ENCODE data around the gene SPEM3.

The SPEM3 gene

DNA sequence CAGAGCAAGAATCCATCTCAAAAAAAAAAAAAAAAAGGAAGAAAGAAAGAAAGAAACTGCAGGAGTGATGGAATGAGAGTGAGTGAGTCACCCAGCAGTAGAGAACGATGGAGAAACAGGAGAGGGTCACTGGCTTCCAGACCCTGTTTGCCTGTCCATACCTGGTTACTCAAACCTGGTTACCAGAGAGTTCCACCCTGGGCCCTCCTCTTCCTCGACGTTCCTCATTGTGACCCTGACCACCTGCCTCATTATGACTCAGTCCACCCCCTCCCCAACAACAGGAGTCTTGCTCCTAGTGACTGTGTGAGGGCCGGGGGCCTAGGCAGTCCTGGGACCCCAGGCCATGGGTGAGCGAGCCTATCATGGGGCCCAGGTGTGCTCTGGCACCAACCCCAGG, at the start of gene SPEM3:
TSS of gene SPEM3 (plus strand) at position 301 of the 400 bp plus-strand sequence. CDS start at position 347, 46 bp downstream.
- H3K4me2 ChIP-seq (ENCODE audit: insufficient read depth, low read length): no peak within 1 kb of the TSS
- TF ChIP-seq, protein P1, sequence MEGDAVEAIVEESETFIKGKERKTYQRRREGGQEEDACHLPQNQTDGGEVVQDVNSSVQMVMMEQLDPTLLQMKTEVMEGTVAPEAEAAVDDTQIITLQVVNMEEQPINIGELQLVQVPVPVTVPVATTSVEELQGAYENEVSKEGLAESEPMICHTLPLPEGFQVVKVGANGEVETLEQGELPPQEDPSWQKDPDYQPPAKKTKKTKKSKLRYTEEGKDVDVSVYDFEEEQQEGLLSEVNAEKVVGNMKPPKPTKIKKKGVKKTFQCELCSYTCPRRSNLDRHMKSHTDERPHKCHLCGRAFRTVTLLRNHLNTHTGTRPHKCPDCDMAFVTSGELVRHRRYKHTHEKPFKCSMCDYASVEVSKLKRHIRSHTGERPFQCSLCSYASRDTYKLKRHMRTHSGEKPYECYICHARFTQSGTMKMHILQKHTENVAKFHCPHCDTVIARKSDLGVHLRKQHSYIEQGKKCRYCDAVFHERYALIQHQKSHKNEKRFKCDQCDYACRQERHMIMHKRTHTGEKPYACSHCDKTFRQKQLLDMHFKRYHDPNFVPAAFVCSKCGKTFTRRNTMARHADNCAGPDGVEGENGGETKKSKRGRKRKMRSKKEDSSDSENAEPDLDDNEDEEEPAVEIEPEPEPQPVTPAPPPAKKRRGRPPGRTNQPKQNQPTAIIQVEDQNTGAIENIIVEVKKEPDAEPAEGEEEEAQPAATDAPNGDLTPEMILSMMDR (IDR thresholded peaks at IDR 0.05; ENCODE audit: borderline replicate concordance, extremely low read depth, low read length, poor library complexity, severe bottlenecking): no peak
- no peak for TF ChIP-seq EZH2 (IDR thresholded peaks at IDR 0.05; ENCODE audit: borderline replicate concordance, low read depth, low read length, severe bottlenecking)
- H3K36me3 ChIP-seq (ENCODE audit: insufficient read depth, low read length): no peaks in the 10 kb centered on the region
- H3K9me3 ChIP-seq (ENCODE audit: insufficient read depth, low read length, severe bottlenecking): no peaks in the 10 kb centered on the region
- H3K79me2 ChIP-seq (ENCODE audit: insufficient read depth, low read length): no peaks in the 10 kb centered on the region
- no peak within 1 kb of the TSS for H3K9ac ChIP-seq (ENCODE audit: low read depth, low read length)
- no peak for DNase-seq
- H2AFZ ChIP-seq (ENCODE audit: low read depth, low read length): no peak within 1 kb of the TSS
- no peak for ATAC-seq (ENCODE audit: insufficient read depth, low read depth)
- no peaks in the 10 kb centered on the region for H3K4me1 ChIP-seq (ENCODE audit: insufficient read depth, low read length)
- H3K4me3 ChIP-seq (ENCODE audit: low read depth in 1 of 2, low read length in 2 of 2): no peak within 1 kb of the TSS
- H4K20me1 ChIP-seq (ENCODE audit: insufficient read depth, low read length): no peaks in the 10 kb centered on the region; the same call in 1 of the 2 replicates
- no peak within 1 kb of the TSS for H3K27ac ChIP-seq (ENCODE audit: low read length)
- H3K27me3 ChIP-seq (ENCODE audit: insufficient read depth, low read length, poor library complexity): no peaks in the 10 kb centered on the region

GRCh38 chr17:7379134-7379533, 49.5 kb upstream of the SPEM3 start:
- H3K9me3 ChIP-seq (ENCODE audit: insufficient read depth, low read length, severe bottlenecking): no peaks in the 10 kb centered on the region
- H4K20me1 ChIP-seq (ENCODE audit: insufficient read depth, low read length): no peaks in the 10 kb centered on the region
- no peak overlapping the region for H3K9ac ChIP-seq (ENCODE audit: low read depth, low read length)
- H3K27ac ChIP-seq (ENCODE audit: low read length): no peak overlapping the region
- H3K27me3 ChIP-seq (ENCODE audit: insufficient read depth, low read length, poor library complexity): peaks cover 18% of the 10 kb centered on the region
- H3K4me1 ChIP-seq (ENCODE audit: insufficient read depth, low read length): peaks cover 7% of the 10 kb centered on the region
- ATAC-seq (ENCODE audit: insufficient read depth, low read depth) (no peak), DNase-seq (no peak)
- TF ChIP-seq, protein P1 (IDR thresholded peaks at IDR 0.05; ENCODE audit: borderline replicate concordance, extremely low read depth, low read length, poor library complexity, severe bottlenecking): no peak
- TF ChIP-seq EZH2 (IDR thresholded peaks at IDR 0.05; ENCODE audit: borderline replicate concordance, low read depth, low read length, severe bottlenecking): no peak
- H3K4me3 ChIP-seq (ENCODE audit: low read depth in 1 of 2, low read length in 2 of 2): no peak overlapping the region
- H2AFZ ChIP-seq (ENCODE audit: low read depth, low read length): no peak overlapping the region
- no peaks in the 10 kb centered on the region for H3K79me2 ChIP-seq (ENCODE audit: insufficient read depth, low read length)
- no peaks in the 10 kb centered on the region for H3K36me3 ChIP-seq (ENCODE audit: insufficient read depth, low read length)
- H3K4me2 ChIP-seq (ENCODE audit: insufficient read depth, low read length): no peak overlapping the region

DNA sequence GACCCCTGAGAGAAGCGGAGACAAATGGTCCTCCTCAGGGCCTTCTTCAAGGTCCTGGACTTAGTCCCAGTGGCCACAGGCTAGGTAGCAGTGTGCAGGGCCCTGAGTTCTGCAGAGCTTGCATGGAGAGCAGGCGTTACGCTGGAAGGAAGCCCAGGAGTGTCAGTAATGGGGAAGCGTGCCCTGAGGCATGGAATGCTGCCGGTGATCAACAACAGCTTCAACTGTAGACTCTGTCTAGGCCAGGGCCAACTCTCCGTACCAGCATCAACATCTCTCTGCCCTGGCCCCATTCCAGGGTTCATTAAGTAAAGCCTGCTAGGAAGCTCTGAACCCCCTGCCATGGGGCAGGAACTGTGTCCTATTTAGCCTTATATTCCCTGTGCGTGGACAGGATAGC, 48.3 kb upstream of the SPEM3 start:
- Histone ChIP-seq H3K9me3 (ENCODE audit: insufficient read depth, low read length, severe bottlenecking) (no peaks in the 10 kb centered on the region), H3K79me2 (ENCODE audit: insufficient read depth, low read length) (no peaks in the 10 kb centered on the region), H3K27ac (ENCODE audit: low read length) (no peak overlapping the region), H3K4me3 (ENCODE audit: low read depth in 1 of 2, low read length in 2 of 2) (no peak overlapping the region), H3K4me1 (ENCODE audit: insufficient read depth, low read length) (peaks cover 14% of the 10 kb centered on the region), H3K36me3 (ENCODE audit: insufficient read depth, low read length) (no peaks in the 10 kb centered on the region), H3K9ac (ENCODE audit: low read depth, low read length) (no peak overlapping the region), H2AFZ (ENCODE audit: low read depth, low read length) (no peak overlapping the region), H3K4me2 (ENCODE audit: insufficient read depth, low read length) (no peak overlapping the region), H4K20me1 (ENCODE audit: insufficient read depth, low read length) (no peaks in the 10 kb centered on the region), H3K27me3 (ENCODE audit: insufficient read depth, low read length, poor library complexity) (peaks cover 25% of the 10 kb centered on the region)
- no peak for DNase-seq
- no peak for TF ChIP-seq EZH2 (IDR thresholded peaks at IDR 0.05; ENCODE audit: borderline replicate concordance, low read depth, low read length, severe bottlenecking)
- TF ChIP-seq, protein P1 (IDR thresholded peaks at IDR 0.05; ENCODE audit: borderline replicate concordance, extremely low read depth, low read length, poor library complexity, severe bottlenecking): no peak
- no peak for ATAC-seq (ENCODE audit: insufficient read depth, low read depth)

All from DND-41 (cell line).